HuH-7 (cell line): ENCODE measurements around the gene ADARB1.
"Not testable (repeated sequence)": the region's sequence is repeated elsewhere in the genome, so short reads cannot be mapped to it uniquely, and the experiment has no call there.

ENCODE experiments used
- DNase-seq: peaks from one replicate; pipeline ENCODE4 v3.0.0; 2011; ENCODE audit warnings: low spot score

The ADARB1 gene, protein sequence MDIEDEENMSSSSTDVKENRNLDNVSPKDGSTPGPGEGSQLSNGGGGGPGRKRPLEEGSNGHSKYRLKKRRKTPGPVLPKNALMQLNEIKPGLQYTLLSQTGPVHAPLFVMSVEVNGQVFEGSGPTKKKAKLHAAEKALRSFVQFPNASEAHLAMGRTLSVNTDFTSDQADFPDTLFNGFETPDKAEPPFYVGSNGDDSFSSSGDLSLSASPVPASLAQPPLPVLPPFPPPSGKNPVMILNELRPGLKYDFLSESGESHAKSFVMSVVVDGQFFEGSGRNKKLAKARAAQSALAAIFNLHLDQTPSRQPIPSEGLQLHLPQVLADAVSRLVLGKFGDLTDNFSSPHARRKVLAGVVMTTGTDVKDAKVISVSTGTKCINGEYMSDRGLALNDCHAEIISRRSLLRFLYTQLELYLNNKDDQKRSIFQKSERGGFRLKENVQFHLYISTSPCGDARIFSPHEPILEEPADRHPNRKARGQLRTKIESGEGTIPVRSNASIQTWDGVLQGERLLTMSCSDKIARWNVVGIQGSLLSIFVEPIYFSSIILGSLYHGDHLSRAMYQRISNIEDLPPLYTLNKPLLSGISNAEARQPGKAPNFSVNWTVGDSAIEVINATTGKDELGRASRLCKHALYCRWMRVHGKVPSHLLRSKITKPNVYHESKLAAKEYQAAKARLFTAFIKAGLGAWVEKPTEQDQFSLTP

GRCh38 chr21:45074048-45074817 lies at the start of gene ADARB1:
TSS of gene ADARB1 (plus strand) at chr21:45074580. CDS start at chr21:45171657, 97,077 bp downstream.
- DNase-seq: peak; percentile 85

- no peak for DNase-seq
These were observed 48.2 kb upstream of the ADARB1 start for GRCh38 chr21:45026066-45026745.

DNA sequence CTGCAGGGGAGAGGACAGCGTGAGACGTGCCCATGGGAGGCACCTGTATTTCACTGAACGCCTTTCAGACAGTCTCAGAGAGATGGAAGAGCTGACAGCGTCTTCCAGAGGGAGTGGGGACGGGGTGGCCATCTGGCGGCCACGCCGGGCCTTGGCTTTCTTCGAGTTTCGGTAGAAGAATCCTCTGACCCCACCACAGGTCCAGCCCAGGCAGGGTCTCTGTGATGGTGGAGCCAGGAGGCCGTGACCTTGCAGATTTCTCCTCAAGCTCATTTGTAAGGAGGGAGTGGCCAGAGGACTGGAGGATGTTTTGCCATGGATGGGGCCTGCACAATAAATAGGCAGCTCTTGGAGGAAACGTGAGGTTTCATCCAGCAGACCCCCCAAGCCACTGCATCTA lies 47.6 kb upstream of the ADARB1 start:
- no peak for DNase-seq

- no peak for DNase-seq
These were observed 46.9 kb upstream of the ADARB1 start for GRCh38 chr21:45027241-45028196.

- not testable (repeated sequence) for DNase-seq
These were observed 45.7 kb upstream of the ADARB1 start for GRCh38 chr21:45028645-45029044.

- DNase-seq: no peak
These were observed 45.0 kb upstream of the ADARB1 start for GRCh38 chr21:45029298-45029947.

- no peak for DNase-seq
These were observed 44.3 kb upstream of the ADARB1 start for GRCh38 chr21:45029948-45030681.

- no peak for DNase-seq
These were observed 43.5 kb upstream of the ADARB1 start for GRCh38 chr21:45030682-45031570.

- DNase-seq: no peak
These were observed 42.7 kb upstream of the ADARB1 start for GRCh38 chr21:45031571-45032191.

DNA sequence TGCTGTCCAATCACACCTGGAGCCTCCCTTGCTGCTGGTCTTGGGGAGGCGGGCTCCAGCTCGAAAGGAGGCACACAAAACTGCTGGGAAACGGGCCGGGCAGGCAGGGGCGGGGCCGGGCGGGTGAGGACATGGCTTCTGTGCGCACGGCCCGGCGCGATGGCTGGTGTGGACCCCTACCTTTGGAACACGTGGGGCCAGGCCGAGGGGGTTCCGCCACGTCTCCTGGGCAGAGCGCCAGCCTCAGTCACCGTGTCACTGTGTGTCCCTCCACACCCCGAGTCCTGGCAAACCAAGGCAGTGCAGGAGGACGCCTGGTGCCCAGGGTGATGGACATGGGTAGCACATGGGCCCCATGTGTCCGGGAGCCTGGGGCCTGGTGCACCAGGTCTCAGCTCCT lies 42.0 kb upstream of the ADARB1 start:
- DNase-seq: no peak

GRCh38 chr21:45032977-45033710 lies 41.2 kb upstream of the ADARB1 start:
- no peak for DNase-seq

DNA sequence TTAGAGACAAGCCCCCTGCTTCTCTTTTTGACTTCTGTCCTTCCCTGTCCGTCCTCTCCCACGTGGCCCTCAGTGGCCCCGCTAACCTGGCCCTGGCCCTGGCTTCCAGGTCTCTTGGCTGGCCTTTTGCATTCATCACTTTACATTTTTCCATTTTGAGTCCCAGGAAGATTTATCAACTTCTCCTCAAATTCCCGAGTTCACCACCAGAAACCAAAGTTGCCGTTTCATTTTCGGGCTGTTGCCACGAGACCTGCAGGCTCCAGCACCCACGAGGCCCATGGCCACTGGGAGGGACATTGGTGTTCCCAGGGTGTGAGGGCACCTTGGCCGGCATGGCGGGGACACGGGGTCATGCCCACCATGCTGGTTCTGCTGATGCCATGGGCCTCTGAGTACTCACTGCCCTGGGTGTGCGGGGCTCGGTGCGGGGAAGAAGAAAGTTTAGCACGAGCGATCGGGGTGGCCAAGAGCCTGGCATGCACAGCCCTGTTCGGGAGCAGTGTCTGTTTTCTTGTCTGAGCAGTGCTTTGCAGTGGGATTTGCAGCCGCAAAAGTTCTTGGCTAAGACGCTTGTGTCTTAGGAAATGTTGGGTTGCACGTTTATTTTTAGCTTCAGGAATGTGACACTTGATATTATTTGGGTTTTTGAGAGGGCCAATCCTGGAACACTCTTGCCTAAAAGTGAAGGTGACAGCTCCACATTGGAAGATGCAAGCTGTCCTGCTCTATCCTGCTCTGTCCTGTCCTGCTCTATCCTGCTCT lies 40.4 kb upstream of the ADARB1 start:
- no peak for DNase-seq

- DNase-seq: no peak
These were observed 39.6 kb upstream of the ADARB1 start for GRCh38 chr21:45034556-45035476.

GRCh38 chr21:45035477-45035848 lies 38.9 kb upstream of the ADARB1 start:
- DNase-seq: no peak

DNA sequence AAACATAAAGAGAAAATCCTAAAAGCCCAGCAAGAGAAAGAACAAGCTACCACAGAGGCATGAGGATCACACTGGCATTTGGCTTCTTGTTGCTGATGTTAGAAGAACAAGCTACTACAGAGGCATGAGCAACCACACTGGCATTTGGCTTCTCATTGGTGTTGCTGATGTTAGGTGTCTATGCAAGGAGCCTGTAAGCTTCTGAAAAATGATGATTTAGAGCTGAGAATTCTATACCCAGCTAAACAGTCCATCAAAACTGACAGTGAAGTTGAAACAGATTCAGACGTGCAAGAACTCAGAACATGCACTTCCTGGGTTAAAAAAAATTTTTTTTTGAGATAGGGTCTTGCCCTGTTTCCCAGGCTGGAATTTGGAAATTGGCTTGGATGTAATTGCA lies 37.8 kb upstream of the ADARB1 start:
- no peak for DNase-seq

- no peak for DNase-seq
These were observed 36.4 kb upstream of the ADARB1 start for GRCh38 chr21:45037986-45038385.
